Endothelial cell of umbilical vein (primary cell): ENCODE data around the gene EFNA4. TPM values are rescaled to one million over a fixed set of nuclear protein-coding genes. Genes with fewer than 3 reads are reported as not detected.

Experiments
- BruUV-seq: library from RNA; stranded (reverse); fragments of 400-500 nt; replicated peaks from 2 replicates; lab custom pipeline; 2021; lab: Mats Ljungman, UMichigan
- CTCF ChIA-PET: fragments of 300-600, 350-600 bp; sonication (Branson Sonifier 250); formaldehyde crosslinking; loops from one replicate; lab custom pipeline; 2021; ENCODE audit warnings: antibody characterized with exemption, inconsistent platforms; lab: Charles Lee
- POLR2A ChIA-PET: fragments of 300-600, 350-600 bp; sonication (Branson Sonifier 250); formaldehyde crosslinking; loops from one replicate; lab custom pipeline; 2021; ENCODE audit warnings: antibody characterized with exemption, inconsistent platforms; lab: Charles Lee
- DNase-seq: peaks from one replicate; pipeline ENCODE4 v3.0.0-alpha.2; 2011; ENCODE audit warnings: low read depth, low spot score
- FAIRE-seq: peaks from 2 replicates; lab custom pipeline; 2011; peaks lifted over from hg19 to GRCh38; lab: Jason Lieb, UNC
- H2AFZ ChIP-seq: 2 replicates; pipeline ENCODE4 v1.6.0; 2012; ENCODE audit warnings: low read depth, low read length, control low read depth, inconsistent platforms
- H3K27ac ChIP-seq: 2 replicates; pipeline ENCODE4 v1.5.1; 2011; ENCODE audit warnings: low read depth, mild to moderate bottlenecking, control low read depth, low read length, moderate library complexity; ENCODE audit not compliant: insufficient read depth
- H3K27me3 ChIP-seq, 2 experiments: 2 replicates each; pipeline versions ENCODE4 v1.6.0 to v1.6.1; 2011; ENCODE audit warnings: low read length in 2 of 2, mixed read lengths in 1 of 2; ENCODE audit not compliant: control insufficient read depth in 2 of 2, insufficient read depth in 2 of 2
- H3K36me3 ChIP-seq, 2 experiments: 2 replicates in 1 of 2; 3 replicates in 1 of 2; pipeline ENCODE4 v1.5.1; 2011; ENCODE audit warnings: low read length in 2 of 2, mild to moderate bottlenecking in 1 of 2, moderate library complexity in 1 of 2; ENCODE audit not compliant: control insufficient read depth in 2 of 2, insufficient read depth in 2 of 2; ENCODE audit errors: extremely low read depth in 1 of 2
- H3K4me1 ChIP-seq: 3 replicates; pipeline ENCODE4 v1.5.1; 2011; ENCODE audit warnings: mild to moderate bottlenecking, low read length; ENCODE audit not compliant: control insufficient read depth, insufficient read depth; ENCODE audit errors: extremely low read depth
- H3K4me2 ChIP-seq: 2 replicates; pipeline ENCODE4 v1.6.1; 2011; ENCODE audit warnings: low read length, control low read depth, mixed read lengths; ENCODE audit not compliant: insufficient read depth
- H3K4me3 ChIP-seq, 3 experiments: fragments of 200-600 bp in 1 of 3; sonication (generic), shearing (Covaris generic) in 1 of 3; replicated peaks in 1 of 3; 2 replicates each; pipeline ENCODE4 v1.5.1; 2011 to 2016; ENCODE audit warnings: control low read depth in 3 of 3, low read length in 3 of 3, mild to moderate bottlenecking in 2 of 3, inconsistent platforms in 1 of 3, low read depth in 1 of 3, moderate library complexity in 1 of 3; ENCODE audit not compliant: insufficient read depth in 1 of 3
- H3K79me2 ChIP-seq: 2 replicates; pipeline ENCODE4 v1.6.0; 2012; ENCODE audit warnings: low read length, inconsistent platforms; ENCODE audit not compliant: control insufficient read depth, insufficient read depth
- H3K9ac ChIP-seq: replicated peaks from 2 replicates; pipeline ENCODE3; 2011; ENCODE audit warnings: low read length, control low read depth; ENCODE audit not compliant: insufficient read depth; ENCODE audit errors: extremely low read depth
- H3K9me1 ChIP-seq: replicated peaks from 3 replicates; pipeline ENCODE4 v1.6.0; 2011; ENCODE audit warnings: mild to moderate bottlenecking, low read length; ENCODE audit not compliant: control insufficient read depth, insufficient read depth; ENCODE audit errors: extremely low read depth
- H3K9me3 ChIP-seq: replicated peaks from 2 replicates; pipeline ENCODE4 v1.5.1; 2012; ENCODE audit warnings: low read length, inconsistent platforms; ENCODE audit not compliant: control insufficient read depth, insufficient read depth
- H4K20me1 ChIP-seq: replicated peaks from 2 replicates; pipeline ENCODE3; 2011; ENCODE audit warnings: mild to moderate bottlenecking, low read length; ENCODE audit not compliant: control insufficient read depth, insufficient read depth; ENCODE audit errors: extremely low read depth
- EZH2 ChIP-seq: IDR thresholded peaks from 2 replicates; pipeline ENCODE4 v1.6.1; 2012; ENCODE audit warnings: borderline replicate concordance, low read depth, mild to moderate bottlenecking, moderate library complexity, low read length, inconsistent platforms; ENCODE audit not compliant: severe bottlenecking
- FOS ChIP-seq: IDR thresholded peaks from 2 replicates; pipeline ENCODE4 v1.6.1; 2011; ENCODE audit warnings: mild to moderate bottlenecking, low read length, moderate library complexity, borderline replicate concordance; ENCODE audit not compliant: insufficient read depth
- GATA2 ChIP-seq: IDR thresholded peaks from 2 replicates; pipeline ENCODE4 v1.7.0; 2011; ENCODE audit warnings: low read depth, mild to moderate bottlenecking, moderate library complexity, mixed read lengths, low read length; ENCODE audit not compliant: insufficient read length, insufficient read depth
- JUN ChIP-seq: IDR thresholded peaks from 2 replicates; pipeline ENCODE4 v1.6.1; 2011; ENCODE audit warnings: borderline replicate concordance, low read depth; ENCODE audit not compliant: insufficient read length, insufficient read depth
- MYC ChIP-seq: IDR thresholded peaks from one replicate; pipeline ENCODE4 v1.6.1; 2011; ENCODE audit warnings: mild to moderate bottlenecking, low read depth, low read length
- POLR2A ChIP-seq: IDR thresholded peaks from 2 replicates; pipeline ENCODE4 v1.6.1; 2012; ENCODE audit warnings: low read depth, mild to moderate bottlenecking, control low read depth, low read length
- POLR2AphosphoS5 ChIP-seq: IDR thresholded peaks from 2 replicates; pipeline ENCODE4 v1.6.1; 2012; ENCODE audit warnings: low read depth, mild to moderate bottlenecking, control low read depth, low read length, moderate library complexity; ENCODE audit not compliant: insufficient read depth
- dilution Hi-C: fragments of 300-500 bp; cut with MboI; formaldehyde crosslinking; loops from one replicate; pipeline ENCODE4 v1.15.0; 2019; ENCODE audit warnings: low sequenced_read_pairs; ENCODE audit not compliant: extremely low pct_ligation_motif_present
- intact Hi-C: fragments of 100-400 bp; cut with micrococcal nuclease; formaldehyde crosslinking; loops from one replicate; pipeline ENCODE4 v1.10.0; 2022
- polyA plus RNA-seq, 4 experiments: library from polyadenylated mRNA; depleted of rRNA in 3 of 4; stranded (reverse) in 3 of 4; unstranded in 1 of 4; fragments of >200 nt; gene quantifications; 2 replicates each; pipeline versions ENCODE4 v1.2.1 to v1.2.3, GENCODE V29; 2011 to 2012; ENCODE audit warnings: missing spikeins in 1 of 4
- total RNA-seq: library from RNA; stranded (reverse); gene quantifications from 2 replicates; pipeline ENCODE4 v1.2.3, GENCODE V29; 2021
- TF ChIP-seq, protein P1 (sequence below): IDR thresholded peaks from 2 replicates; pipeline ENCODE4 v1.6.1; 2011; ENCODE audit not compliant: insufficient read depth, insufficient read length
- TF ChIP-seq, protein P2 (sequence below), 2 donors: IDR thresholded peaks; 1 replicate in 1 of 2; 2 replicates in 1 of 2; pipeline ENCODE4 v1.5.1; 2011; ENCODE audit warnings: low read length in 2 of 2, mild to moderate bottlenecking in 2 of 2, moderate library complexity in 2 of 2, control low read depth in 1 of 2, inconsistent platforms in 1 of 2, low read depth in 1 of 2; ENCODE audit not compliant: insufficient read depth in 1 of 2; ENCODE audit errors: extremely low read depth in 1 of 2

EFNA4 gene
- total and polyA plus RNA-seq, 2 donors (not counting 3 experiments of a cell fraction or from before 2014, with no cell fraction given): 16.5 to 25.2 TPM

DNA sequence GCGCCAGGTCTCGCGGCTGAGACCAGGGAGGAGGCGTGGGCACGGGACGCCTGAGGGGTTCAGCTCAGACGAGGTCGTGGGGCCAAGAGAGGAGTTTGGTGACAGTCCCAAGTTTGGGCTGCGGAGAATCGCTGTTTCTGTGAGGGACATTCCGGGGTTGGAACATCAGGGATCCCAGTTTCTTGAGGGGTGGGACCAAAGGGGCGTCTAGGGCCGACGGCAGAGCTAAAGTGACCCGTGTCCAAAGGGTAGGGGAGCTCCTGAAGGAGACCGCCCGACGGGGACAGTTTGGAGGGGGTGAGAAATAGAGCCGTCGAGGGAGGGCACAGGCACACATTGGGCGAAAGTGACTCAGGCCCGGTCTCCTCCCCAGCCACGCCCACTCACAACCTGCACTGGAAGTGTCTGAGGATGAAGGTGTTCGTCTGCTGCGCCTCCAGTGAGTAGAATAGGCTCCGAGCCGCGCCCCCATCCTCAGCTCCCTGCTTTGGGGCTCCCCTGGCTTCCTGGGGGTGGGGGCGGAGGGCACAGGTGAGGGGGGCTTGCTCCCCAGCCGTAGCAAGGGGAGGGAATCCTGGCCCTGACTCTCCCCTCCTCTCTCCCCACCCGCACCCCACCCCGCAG, 22.1 kb downstream of the EFNA4 start:
- no peak for TF ChIP-seq POLR2A
- TF ChIP-seq POLR2AphosphoS5: no peak
- TF ChIP-seq JUN: no peak
- no peak for TF ChIP-seq FOS
- TF ChIP-seq, protein P1, sequence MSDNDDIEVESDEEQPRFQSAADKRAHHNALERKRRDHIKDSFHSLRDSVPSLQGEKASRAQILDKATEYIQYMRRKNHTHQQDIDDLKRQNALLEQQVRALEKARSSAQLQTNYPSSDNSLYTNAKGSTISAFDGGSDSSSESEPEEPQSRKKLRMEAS: no peak
- TF ChIP-seq GATA2: no peak
- no peak for TF ChIP-seq EZH2
- TF ChIP-seq, protein P2, sequence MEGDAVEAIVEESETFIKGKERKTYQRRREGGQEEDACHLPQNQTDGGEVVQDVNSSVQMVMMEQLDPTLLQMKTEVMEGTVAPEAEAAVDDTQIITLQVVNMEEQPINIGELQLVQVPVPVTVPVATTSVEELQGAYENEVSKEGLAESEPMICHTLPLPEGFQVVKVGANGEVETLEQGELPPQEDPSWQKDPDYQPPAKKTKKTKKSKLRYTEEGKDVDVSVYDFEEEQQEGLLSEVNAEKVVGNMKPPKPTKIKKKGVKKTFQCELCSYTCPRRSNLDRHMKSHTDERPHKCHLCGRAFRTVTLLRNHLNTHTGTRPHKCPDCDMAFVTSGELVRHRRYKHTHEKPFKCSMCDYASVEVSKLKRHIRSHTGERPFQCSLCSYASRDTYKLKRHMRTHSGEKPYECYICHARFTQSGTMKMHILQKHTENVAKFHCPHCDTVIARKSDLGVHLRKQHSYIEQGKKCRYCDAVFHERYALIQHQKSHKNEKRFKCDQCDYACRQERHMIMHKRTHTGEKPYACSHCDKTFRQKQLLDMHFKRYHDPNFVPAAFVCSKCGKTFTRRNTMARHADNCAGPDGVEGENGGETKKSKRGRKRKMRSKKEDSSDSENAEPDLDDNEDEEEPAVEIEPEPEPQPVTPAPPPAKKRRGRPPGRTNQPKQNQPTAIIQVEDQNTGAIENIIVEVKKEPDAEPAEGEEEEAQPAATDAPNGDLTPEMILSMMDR (IDR thresholded peaks at IDR 0.05; ENCODE audit: extremely low read depth in 1 of 2, insufficient read depth in 1 of 2, low read depth in 1 of 2, low read length in 2 of 2): no peak
- TF ChIP-seq MYC: no peak
- H3K79me2 ChIP-seq: no peaks in the 10 kb centered on the region
- peak overlapping the region; percentile 52 for H3K9ac ChIP-seq
- dilution Hi-C loops: no loop called here
- H3K9me1 ChIP-seq: no peaks in the 10 kb centered on the region
- intact Hi-C loops: loop anchor here (1.0 to 2.0 kb wide), 3 partner anchors 15 to 526 kb away; no protein-coding TSS in a partner anchor
- ChIA-PET POLR2A (interaction anchor here (0.6 kb wide), 1 partner anchor 31 kb away, joined by 4 read pairs; no protein-coding TSS in a partner anchor), CTCF (interaction anchor here (0.7 to 3.1 kb wide), 34 partner anchors 10 to 248 kb away, joined by 3 to 67 read pairs (median 8); partner anchors contain the start of genes ADAM15, EFNA4, KRTCAP2 and PBXIP1)
- no peak for DNase-seq
- H2AFZ ChIP-seq: peak overlapping the region; percentile 79
- no peaks in the 10 kb centered on the region for H4K20me1 ChIP-seq
- H3K4me1 ChIP-seq: peaks cover 12% of the 10 kb centered on the region
- no TSS peak for BruUV-seq
- no peaks in the 10 kb centered on the region for H3K9me3 ChIP-seq
- H3K4me2 ChIP-seq: peak overlapping the region; percentile 72
- H3K27me3 ChIP-seq: peaks cover 21 to 28% of the 10 kb centered on the region in 2 experiments
- H3K4me3 ChIP-seq: peak overlapping the region; percentile 13 to 68 (median 48)
- H3K36me3 ChIP-seq: no peaks in the 10 kb centered on the region
- peak overlapping the region; percentile 45 for H3K27ac ChIP-seq
- no peak for FAIRE-seq
